Measurements from ENCODE around the gene C2CD4A. TPM values are rescaled to one million over a fixed set of nuclear protein-coding genes. Genes with fewer than 3 reads are reported as not detected.

The C2CD4A gene
- total RNA-seq, 1 donor from 2014 or later: 0.14 TPM

DNA sequence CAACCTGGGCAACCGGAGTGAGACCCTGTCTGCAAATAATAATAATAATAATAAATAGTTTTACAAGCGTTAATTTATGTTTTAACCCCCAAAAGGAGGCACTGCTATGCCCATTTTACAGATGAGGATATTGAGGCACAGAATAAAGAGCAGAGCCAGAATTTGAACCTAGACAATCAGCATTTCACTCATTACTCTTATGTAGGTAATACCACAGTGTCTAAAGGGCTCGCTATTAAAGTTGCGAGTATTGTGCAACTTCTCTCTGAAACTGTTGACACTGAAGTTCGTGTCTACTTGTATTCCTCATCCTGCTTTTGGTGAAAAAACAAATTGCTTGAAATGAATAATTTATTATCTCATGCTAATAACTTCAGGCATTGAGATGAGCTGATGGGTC lies 2.8 kb downstream of the C2CD4A start:
- ATAC-seq (no peak), DNase-seq (no peak)
- TF ChIP-seq, protein P1, sequence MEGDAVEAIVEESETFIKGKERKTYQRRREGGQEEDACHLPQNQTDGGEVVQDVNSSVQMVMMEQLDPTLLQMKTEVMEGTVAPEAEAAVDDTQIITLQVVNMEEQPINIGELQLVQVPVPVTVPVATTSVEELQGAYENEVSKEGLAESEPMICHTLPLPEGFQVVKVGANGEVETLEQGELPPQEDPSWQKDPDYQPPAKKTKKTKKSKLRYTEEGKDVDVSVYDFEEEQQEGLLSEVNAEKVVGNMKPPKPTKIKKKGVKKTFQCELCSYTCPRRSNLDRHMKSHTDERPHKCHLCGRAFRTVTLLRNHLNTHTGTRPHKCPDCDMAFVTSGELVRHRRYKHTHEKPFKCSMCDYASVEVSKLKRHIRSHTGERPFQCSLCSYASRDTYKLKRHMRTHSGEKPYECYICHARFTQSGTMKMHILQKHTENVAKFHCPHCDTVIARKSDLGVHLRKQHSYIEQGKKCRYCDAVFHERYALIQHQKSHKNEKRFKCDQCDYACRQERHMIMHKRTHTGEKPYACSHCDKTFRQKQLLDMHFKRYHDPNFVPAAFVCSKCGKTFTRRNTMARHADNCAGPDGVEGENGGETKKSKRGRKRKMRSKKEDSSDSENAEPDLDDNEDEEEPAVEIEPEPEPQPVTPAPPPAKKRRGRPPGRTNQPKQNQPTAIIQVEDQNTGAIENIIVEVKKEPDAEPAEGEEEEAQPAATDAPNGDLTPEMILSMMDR (IDR thresholded peaks at IDR 0.05): no peak
- intact Hi-C loops (cut with DNase I): no loop called here
- Histone ChIP-seq H3K36me3 (no peaks in the 10 kb centered on the region), H3K4me1 (peaks cover 12% of the 10 kb centered on the region), H3K27me3 (no peaks in the 10 kb centered on the region), H3K27ac (no peak overlapping the region), H3K9me3 (no peaks in the 10 kb centered on the region), H3K4me3 (no peak overlapping the region)

DNA sequence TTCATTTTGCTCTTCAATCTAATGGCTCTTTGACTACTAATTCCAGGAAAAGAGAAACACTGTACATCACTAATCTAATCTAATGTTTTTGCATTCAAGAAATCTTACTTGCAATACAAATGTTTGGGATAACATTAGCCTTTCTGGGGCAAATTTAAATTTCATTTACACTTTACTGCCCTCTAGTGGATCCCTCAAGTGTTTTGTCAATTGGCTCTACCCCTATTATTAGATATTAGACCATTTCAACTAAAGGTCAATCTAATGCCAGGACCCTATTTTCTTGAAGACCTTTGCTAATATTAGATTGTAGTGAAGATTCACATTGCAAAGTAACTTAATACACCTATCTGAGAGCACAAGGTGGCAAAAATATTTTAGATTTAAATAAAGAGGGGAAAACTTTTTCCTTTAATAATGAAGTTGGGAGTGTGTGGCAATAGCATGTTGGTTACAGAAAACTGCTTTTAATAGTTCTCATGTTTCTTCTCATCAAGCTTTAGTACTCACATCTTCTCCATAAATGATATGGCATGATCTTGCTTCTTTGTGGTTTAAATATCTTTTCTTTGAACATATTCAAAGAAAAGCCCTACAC lies 5.0 kb downstream of the C2CD4A start:
- no peak overlapping the region for H3K27ac ChIP-seq
- H3K4me1 ChIP-seq: peaks cover 8% of the 10 kb centered on the region
- TF ChIP-seq, protein P1 (IDR thresholded peaks at IDR 0.05): peak; percentile 79
- no peak overlapping the region for H3K4me3 ChIP-seq
- ATAC-seq (peak; percentile 30), DNase-seq (no peak)
- H3K36me3 ChIP-seq: no peaks in the 10 kb centered on the region
- intact Hi-C loops (cut with DNase I): no loop called here
- H3K27me3 ChIP-seq: no peaks in the 10 kb centered on the region
- no peaks in the 10 kb centered on the region for H3K9me3 ChIP-seq

DNA sequence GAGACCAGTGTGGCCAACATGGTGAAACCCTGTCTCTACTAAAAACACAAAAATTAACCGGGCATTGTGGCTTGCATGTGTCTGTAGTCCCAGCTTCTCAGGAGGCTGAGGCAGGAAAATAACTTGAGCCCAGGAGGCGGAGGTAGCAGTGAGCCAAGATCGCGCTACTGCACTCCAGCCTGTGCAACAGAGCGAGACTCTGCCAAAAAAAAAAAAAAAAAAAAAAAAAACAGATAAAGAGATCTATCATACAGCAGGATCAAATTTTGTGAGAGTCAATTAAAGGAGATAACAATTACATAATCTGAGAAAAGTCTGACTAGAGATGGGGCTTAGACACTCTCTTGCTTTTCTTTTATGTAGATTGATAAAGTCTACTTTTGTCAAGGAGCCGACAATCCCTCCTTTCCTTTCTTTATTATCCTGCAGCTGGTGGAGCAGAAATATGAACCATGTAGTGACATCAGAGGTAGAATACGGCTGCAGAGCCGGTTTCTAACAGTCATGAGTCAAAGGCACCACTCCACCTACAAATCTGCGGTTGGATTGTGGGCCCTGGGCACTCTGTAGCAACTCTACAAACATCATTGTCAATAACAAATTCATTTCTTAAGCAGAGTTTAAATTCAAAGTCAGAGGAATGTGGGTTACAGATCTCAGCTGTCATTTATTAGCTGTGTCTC lies 9.0 kb downstream of the C2CD4A start:
- Histone ChIP-seq H3K4me1 (no peaks in the 10 kb centered on the region), H3K4me3 (no peak overlapping the region), H3K9me3 (no peaks in the 10 kb centered on the region), H3K27ac (no peak overlapping the region), H3K27me3 (no peaks in the 10 kb centered on the region), H3K36me3 (no peaks in the 10 kb centered on the region)
- peak; percentile 52 for ATAC-seq
- TF ChIP-seq, protein P1 (IDR thresholded peaks at IDR 0.05): no peak
- intact Hi-C loops (cut with DNase I): no loop called here
- DNase-seq: no peak

DNA sequence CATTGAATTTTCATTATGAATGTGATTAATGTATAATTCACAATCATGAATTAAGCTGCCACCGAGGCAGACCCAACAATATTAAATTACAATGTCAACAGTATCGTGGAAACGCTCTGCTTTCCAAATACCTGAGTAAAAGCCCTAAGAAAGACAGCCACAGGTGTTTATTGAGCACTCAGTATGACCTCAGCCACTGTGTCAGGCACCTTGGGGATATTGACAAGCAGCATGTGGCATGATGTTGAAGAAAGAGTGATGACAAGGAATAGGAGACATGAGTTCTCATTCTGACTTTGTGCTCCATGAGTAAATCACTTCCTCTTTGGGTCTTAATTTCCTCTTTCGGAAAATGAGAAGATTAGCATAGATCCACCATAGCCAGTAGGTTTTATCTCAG lies 12.8 kb downstream of the C2CD4A start:
- no peak overlapping the region for H3K27ac ChIP-seq
- no peak for ATAC-seq
- intact Hi-C loops (cut with DNase I): no loop called here

DNA sequence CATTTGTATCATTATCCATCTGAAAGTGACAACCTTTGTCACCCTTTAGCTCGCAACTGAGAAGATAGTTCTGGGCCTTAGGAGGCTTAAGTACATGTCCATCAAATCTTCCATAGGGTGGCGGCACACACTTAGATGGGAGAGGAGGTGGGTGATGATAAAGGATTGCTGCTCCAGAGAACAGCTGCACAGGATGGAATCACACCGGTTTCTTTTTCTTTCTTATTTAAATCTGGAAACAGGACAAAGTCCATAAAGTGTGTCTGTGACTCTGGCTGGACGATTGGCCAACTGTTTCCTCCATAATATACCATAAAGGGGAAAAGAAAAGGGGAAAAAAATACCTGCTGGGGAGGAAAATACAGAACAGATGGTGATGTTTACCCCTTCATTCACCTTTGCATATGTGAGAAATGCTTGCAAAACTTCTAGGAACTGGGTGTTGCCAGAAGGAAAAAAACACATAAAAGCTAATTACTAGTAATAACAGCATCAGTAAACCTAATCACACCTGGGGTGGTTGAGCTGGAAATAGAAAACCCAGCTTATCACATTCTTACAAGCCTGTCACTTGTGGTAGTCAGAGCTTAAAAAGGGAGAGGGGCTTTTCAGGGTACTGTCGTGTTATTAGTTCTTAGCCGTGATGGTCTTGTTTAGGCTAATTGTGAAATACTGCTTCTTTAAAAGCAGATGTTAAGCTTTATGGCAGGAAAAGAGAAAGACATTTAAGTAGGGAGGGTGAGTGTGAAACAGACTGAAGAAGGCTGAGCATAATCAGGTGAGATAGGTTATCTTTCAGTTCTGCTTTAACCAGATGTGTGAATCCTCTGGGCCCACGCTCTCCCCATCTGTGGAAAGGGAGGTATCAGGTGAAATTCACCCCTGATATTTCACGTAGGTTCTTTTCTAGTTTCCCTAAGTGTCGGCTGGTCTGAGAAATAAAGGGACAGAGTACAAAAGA lies 16.7 kb downstream of the C2CD4A start:
- H3K27me3 ChIP-seq: no peaks in the 10 kb centered on the region

More for the DNA sequence above, 12.8 kb downstream of the C2CD4A start:
- no peak for DNase-seq
- no peak overlapping the region for H3K4me3 ChIP-seq
- TF ChIP-seq, protein P1 (IDR thresholded peaks at IDR 0.05): no peak
- no peaks in the 10 kb centered on the region for H3K27me3 ChIP-seq
- no peaks in the 10 kb centered on the region for H3K9me3 ChIP-seq
- H3K4me1 ChIP-seq: no peaks in the 10 kb centered on the region
- no peaks in the 10 kb centered on the region for H3K36me3 ChIP-seq

More for the DNA sequence above, 16.7 kb downstream of the C2CD4A start:
- Histone ChIP-seq H3K4me1 (no peaks in the 10 kb centered on the region), H3K36me3 (no peaks in the 10 kb centered on the region), H3K27ac (no peak overlapping the region), H3K4me3 (no peak overlapping the region), H3K9me3 (no peaks in the 10 kb centered on the region)
- intact Hi-C loops (cut with DNase I): no loop called here
- TF ChIP-seq, protein P1 (IDR thresholded peaks at IDR 0.05): no peak
- no peak for ATAC-seq
- DNase-seq: no peak

All from upper lobe of right lung (tissue), 1 donor.